ENCODE data around the gene TRIM38.
"Not testable (repeated sequence)": the region's sequence is repeated elsewhere in the genome, so short reads cannot be mapped to it uniquely, and the experiment has no call there.

Gene TRIM38

DNA sequence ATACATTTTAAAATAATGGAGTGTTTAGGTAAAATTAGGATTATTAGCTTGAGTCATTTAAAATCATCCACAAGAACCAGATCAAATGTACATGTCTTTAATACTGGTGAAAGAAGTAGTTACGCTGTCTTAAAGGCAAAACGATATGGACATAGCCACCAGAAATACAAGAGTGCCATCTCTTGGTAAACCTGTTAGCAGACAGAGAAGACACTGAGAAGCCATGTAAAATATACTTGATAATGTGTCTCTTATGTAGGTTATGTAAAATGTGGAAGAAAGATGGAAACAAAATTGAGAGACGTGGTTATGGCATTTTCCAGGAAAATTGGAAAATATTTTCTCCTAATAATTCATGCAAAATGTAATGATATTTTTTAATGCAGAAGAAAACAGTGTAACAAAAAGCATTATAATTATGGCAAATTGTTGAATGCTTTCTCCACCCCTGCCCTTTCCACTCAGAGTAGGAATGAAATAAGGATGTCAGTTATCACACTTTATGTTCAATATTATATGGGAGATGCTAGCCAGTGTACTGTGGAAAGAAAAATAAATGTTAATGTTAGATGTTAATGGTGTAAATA lies 19.9 kb upstream of the TRIM38 start:
- DNase-seq (ENCODE audit: low read depth, low spot score): no peak

DNA sequence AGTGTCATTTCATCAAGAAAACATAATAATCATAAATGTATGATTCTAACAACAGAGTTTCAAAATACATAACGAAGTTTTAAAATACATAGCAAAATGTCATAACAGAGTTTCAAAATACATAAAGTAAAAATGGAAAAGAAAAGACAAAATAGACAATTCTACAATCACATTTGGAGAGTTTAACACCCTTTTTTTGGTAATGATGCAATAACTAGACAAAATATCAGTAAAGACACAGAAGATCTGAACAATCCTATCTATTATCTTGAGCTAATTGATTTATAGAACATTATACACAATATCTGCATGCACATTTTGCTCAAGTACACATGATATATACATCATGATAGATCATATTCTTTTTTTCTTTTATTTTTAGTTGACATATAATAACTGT lies 18.7 kb upstream of the TRIM38 start:
- DNase-seq (ENCODE audit: low read depth, low spot score): no peak

DNA sequence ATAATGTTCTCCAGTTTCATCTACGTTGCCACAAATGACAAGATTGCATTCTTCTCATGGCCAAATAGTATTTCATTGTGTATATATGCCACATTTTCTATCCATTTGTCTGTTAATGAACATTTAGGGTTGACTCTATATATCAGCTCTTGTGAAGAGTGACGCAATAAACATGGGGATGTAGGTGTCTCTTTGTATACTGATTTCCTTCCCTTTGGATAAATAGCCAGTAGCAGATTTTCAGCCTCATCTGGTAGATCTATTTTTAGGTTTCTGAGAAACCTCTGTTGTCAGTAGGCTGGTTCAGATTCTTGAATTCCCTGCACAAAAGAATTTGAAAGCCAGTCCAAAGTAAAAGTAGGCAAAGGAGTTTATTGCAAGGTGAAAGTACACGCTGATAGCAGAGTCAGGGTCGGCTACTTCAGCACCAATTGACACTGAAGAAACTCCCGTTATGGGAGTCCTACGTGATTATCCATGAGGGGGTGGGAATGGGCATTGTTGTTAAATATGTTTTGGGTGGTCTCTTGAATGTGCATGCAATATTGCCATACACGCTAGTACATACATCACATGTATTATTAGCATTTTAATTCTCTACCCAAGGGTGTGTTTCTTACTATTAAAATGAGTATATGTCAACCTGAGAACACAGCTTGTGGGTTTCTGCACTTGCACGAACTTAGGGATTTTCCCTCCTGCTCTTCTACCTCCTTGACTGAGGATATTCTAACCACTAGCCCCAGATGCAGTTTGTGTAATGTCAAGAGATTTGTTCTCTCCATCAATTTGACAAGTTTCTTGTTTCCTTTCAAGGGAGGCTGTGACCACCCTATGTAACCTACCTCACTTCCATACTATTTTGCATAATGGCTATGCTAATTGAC lies 17.7 kb upstream of the TRIM38 start:
- DNase-seq (ENCODE audit: low read depth, low spot score): no peak

DNA sequence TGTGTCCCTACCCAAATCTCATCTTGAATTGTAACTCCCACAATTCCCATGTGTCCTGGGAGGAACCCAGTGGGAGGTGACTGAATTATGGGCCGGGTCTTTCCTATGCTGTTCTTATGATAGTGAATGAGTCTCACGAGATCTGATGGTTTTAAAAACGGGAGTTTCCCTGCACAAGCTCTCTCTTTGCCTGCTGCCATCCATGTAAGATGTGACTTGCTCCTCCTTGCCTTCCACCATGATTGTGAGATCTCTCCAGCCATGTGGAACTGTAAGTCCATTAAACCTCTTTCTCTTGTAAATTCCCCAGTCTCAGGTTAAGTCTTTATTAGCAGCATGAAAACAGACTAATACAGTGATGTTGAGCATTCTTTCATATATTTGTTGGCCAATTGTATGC lies 16.9 kb upstream of the TRIM38 start:
- DNase-seq (ENCODE audit: low read depth, low spot score): not testable (repeated sequence)

DNA sequence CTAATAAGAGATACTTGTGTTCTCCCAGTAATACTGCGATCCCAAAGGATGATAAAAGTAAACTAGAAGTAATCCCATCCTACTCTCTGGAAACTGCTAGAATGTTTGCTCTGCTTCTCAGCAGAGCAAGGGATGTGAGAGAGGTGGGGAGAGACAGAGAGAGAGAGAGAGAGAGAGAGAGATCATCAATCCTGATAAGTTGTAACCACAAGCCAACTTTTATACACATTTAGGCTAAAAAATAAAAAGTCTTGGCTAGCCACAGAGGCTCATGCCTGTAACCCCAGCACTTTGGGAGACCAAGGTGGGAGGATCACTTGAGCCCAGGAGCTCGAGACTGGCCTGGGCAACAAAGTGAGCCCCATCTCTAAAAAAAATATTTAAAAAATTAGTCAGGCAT lies 16.0 kb upstream of the TRIM38 start:
- no peak for DNase-seq (ENCODE audit: low read depth, low spot score)

DNA sequence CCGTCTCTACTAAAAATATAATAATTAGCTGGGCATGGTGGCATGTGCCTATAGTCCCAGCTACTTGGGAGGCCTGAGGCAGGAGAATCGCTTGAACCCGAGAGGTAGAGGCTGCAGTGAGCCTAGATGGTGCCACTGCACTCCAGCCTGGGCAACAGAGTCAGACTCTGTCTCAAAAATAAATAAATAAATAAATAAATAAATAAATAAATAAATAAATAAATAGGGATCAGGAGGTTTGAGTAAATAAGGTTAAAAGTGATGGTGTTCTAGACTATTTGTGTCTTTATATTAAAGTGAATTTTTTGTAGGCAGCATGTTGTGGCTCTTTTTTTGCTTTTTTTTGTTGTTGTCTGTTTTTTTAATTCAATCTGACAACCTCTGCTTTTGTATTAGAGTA lies 15.1 kb upstream of the TRIM38 start:
- not testable (repeated sequence) for DNase-seq (ENCODE audit: low read depth, low spot score)

DNA sequence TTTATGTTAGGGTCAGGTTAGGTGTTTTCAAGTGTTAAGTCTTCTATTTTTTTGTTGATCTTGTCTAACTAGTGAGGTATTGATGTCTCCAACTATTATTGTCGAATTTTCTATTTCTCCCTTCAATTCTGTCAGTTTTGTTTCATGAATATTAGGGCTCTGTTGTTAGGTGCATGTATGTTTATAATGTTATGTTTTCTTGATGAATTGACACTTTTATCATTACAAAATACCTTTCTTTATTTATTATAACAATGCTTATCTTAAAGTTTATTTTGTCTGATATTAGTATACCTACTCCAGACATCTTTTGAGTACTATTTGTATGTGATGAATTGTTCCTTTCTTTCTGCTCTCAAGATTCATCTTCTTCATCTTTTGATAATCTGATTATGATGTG lies 12.9 kb upstream of the TRIM38 start:
- DNase-seq (ENCODE audit: low read depth, low spot score): no peak

DNA sequence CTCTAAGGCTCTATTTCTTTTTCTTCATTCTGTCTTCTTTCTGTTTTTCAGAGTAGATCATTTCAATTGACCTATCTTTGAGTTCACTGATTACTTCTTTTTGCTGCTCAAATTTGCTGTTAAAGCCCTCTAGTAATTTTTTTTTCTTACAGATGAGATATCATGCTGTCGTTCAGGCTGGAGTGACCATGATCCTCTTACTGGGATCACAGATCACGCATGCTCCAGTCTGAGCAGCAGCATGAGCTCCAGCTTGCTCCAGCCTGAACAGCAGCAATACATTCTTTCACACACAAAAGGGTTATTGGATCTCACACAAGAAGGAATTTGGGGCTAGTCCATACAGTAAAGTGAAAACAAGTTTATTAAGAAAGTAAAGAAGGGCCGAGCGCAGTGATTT lies 12.3 kb upstream of the TRIM38 start:
- no peak for DNase-seq (ENCODE audit: low read depth, low spot score)

DNA sequence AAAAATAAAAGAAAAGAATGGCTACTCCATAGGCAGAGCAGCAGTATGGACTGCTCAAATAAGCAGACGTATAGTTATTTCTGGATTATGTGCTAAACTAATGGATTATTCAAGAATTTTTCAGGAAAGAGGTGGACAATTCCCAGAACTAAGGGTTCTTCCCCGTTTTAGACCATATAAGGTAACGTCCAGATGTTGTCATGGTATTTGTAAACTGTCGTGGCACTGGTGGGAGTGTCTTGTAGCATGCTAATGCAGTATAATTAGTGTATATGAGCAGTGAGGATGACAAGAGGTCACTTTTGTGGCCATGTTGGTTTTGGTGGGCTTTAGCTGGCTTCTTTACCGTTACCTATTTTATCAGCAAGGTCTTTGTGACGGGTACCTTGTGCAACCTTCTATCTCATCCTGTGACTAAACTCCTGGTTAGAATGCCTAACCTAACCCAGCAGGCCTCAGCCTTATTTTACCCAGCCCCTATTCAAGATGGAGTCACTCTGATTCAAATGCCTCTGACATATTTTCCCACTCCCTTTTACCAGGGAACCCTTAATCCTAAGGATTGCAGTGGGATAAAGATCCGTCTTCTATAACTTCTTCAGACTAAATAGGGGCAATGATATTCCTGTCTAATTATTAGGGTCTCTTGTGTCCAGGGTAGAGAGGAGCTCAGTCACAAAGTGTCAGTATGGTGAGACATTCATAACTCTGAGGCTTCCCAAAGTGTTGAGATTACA lies 11.1 kb upstream of the TRIM38 start:
- no peak for DNase-seq (ENCODE audit: low read depth, low spot score)

DNA sequence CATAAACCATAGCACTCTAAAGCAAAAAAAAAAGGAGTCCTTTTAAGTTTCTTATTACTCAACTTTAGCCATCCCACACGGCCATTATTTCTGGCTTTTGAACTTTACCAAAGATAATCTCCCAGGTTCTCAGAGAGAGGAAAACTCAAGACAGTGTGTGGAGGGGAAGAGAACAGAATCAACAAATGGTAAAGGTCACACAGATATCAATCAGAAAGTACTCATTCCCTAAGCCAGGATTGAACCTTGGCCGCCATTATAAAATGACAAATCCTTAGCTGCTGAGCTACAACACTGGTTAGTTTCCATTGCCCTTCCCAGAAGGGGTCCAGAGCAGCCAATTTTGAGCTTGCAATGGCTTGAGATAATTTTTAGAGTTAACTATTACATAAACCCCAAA lies 10.1 kb upstream of the TRIM38 start:
- no peak for DNase-seq (ENCODE audit: low read depth, low spot score)

DNA sequence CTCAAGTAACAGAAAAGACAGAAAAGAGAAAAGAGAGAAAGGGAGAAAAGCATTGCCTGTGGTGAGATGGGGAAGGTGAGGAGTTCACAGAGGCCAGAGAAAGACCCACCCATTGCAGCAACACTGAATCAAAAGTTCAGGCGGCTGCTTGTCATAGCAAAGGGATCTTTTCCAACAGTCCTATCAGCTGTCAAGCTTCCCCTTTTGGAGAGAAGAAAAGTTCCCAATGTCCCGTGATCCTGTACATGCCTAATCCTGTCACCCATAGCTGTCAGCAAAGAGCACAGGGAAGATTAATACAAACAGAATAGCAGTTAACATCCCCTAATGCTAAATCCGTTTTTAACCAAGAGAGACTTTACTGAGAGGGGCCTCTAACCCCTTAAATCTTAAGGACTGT lies 8.9 kb upstream of the TRIM38 start:
- no peak for DNase-seq (ENCODE audit: low read depth, low spot score)

DNA sequence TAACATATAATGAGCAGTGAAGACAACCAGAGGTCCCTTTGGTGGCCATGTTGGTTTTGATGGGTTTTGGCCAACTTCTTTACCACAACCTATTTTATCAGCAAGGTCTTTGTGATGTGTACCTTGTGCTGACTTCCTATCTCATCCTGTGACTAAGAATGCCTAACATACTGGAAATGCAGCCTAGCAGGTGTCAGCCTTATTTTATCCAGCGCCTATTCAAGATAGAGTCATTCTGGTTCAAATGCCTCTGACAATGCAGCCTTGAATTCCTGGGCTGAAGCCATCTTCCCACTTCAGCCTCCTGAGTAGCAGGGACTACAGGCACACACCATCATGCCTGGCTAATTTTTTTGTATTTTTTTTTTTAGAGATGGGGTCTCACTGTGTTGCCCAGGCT lies 7.8 kb upstream of the TRIM38 start:
- no peak for DNase-seq (ENCODE audit: low read depth, low spot score)

DNA sequence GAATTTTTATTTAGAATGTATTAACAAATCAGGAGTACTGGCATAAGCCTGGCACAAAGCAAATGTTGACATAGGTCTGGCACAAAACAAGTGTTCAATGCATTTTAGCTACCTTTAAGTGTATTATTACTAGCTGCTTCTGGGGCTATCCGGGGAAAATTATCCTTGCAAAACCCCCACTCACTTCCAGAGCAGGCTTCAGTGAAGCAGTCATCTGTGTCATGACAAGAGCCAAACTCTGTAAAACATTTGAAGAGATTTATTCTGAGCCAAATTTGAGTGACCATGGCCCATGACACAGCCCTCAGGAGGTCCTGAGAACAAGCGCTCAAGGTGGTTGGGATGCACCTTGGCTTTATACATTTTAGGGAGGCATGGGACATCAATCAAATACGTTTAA lies 6.4 kb upstream of the TRIM38 start:
- DNase-seq (ENCODE audit: low read depth, low spot score): no peak

DNA sequence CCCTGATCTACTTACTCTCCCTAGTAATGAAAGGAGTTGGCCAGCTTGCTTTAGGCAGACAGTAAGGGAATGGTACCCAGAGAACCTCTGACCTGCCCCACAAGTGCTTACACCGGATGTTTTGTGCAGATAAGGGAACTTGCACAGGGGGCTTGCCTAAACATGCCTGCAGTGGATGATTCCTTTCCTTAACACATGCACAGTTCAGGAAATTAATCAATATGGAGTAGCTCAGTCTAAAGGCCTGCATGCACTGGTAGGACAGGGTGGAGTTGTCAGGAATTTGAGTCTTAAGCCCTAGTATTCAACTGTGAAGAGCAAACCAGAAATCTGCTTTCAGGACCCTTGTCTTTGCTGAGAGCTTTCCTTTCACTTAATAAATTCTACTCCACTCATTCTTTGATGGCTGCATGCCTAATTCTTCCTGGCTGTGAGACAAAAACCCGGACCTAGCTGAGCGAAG lies 3.9 kb upstream of the TRIM38 start:
- no peak for DNase-seq (ENCODE audit: low read depth, low spot score)

DNA sequence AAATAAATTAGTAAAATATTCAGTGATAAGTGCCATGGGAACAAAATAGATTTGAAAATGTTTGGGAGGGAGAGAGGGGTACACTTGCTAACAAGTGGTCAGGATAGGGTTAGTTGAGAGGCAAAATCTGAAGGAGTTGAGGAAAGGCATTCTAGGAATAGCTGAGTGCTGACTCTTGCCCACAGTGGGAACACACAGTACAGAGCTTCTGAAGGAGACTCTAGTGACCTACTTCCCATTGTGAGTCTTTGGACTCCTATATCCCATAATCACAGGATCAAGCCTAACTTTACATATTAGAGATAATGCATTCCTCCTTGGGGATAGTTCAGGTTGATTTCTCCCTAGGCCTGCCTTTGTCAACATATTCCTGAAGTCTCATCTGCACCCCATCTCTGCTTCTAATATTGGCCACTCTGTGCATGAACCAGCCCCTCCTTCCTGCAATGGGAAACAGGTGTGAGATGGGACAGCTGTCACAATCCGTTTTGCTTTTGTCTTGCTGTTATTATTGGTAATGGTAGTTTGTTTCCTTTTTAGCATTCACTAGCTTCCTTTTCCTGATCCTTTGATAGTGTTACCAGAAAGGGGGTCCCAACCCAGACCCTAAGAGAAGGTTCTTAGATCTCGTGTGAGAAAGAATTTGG lies 2.6 kb upstream of the TRIM38 start:
- no peak for DNase-seq (ENCODE audit: low read depth, low spot score)

DNA sequence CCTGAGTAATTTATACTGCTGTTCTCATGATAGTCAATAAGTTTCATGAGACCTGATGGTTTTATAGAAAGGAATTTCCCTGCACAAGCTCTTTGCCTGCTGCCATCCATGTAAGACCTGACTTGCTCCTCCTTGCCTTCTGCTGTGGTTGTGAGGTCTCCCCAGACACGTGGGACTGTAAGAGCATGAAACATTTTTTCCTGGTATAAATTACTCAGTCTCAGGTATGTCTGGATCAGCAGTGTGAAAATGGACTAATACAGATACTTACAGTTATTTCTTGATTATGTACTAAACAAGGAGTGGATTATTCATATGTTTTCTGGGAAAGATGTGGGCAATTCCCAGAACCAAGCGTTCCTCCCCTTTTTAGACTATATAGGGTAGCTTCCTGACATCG lies 1.9 kb upstream of the TRIM38 start:
- no peak for DNase-seq (ENCODE audit: low read depth, low spot score)

DNA sequence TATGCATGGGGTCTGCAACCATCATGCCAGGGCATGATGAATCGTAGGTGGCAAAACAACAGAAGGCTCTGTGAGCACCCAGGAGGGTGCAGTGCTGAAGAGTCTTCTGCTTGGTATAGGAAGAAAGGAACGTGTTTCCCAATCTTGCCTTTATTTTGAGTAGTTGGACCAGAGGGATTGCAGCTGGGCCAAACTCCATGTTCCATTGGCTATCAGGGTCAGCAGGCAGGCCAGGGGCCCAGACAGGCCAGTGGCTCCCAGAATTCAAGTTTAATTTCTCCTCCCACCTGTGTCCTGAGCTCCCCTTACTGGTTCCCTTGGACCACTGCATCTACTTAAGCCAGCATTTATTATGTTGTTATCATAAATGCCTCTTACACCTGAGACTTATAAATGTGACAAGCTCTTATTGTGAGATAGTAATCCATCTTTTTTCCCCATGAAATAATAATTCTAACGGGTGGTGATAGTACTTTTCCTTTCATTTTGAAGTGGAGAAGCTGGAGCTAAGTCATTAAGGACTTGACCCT lies 918 bp upstream of the TRIM38 start:
- no peak for DNase-seq (ENCODE audit: low read depth, low spot score)

DNA sequence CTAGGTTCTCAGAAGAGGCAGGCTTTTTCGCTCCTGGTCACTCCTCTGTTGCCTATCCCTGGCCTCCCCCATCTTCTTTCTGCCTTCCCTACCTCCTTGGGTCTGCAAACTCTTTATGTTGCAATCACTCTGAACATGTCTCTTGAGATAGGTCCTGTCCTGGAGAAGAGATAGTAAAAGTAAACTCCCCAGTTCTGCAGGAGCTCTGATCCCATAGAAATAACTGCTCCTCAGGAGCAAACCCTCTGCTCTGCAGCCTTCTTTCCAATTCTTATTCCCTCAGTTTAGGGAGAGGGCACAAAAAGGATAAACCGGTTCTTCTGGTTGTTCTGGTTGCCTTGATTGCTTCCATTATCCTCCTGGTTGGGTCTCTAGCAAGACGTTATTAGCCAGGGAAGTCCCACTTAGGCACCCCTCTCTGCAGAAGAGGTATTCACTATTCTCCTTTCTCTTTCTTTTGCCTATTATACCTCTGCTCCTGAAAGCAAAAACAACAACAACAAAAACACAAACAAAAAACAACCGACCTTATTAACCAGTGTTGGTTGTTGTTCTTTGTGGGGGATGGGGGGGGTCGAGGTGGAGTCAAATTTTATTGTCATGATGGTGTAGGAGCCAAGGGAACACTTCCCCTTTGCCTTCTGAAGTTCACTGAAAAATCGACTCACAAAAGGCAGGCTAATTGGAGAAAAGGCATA lies 973 bp downstream of the TRIM38 start:
- DNase-seq (ENCODE audit: low read depth, low spot score): no peak

DNA sequence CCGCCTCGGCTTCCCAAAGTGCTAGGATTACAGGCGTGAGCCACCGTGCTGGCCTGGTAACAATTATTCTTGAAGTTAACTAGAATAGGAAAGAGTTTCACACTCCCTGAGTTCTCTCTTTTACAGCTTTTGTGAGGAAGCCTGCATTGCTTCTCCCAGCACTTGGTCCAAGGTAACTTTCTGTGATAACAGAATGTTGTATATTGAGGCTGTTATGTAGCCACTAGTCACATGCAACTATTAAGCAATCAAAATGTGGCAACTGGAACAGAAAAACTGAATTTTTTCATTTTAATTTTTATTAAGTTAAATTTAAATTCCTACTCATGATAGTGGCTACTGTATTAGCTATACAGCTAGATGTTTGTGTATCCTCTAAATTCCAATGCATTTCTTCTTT lies 2.5 kb downstream of the TRIM38 start:
- no peak for DNase-seq (ENCODE audit: low read depth, low spot score)

DNA sequence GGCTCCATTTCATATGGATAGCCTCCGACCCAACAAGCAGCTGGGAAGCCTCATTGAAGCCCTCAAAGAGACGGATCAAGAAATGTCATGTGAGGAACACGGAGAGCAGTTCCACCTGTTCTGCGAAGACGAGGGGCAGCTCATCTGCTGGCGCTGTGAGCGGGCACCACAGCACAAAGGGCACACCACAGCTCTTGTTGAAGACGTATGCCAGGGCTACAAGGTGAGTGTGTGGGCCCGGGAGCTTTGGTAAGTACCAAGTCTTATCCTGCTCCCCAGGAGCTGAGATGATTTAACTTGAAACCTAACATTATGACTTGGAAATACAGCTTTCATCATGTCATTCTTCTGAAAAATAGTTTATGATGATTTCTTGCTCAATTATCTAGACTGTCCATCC lies 4.1 kb downstream of the TRIM38 start:
- DNase-seq (ENCODE audit: low read depth, low spot score): no peak

DNA sequence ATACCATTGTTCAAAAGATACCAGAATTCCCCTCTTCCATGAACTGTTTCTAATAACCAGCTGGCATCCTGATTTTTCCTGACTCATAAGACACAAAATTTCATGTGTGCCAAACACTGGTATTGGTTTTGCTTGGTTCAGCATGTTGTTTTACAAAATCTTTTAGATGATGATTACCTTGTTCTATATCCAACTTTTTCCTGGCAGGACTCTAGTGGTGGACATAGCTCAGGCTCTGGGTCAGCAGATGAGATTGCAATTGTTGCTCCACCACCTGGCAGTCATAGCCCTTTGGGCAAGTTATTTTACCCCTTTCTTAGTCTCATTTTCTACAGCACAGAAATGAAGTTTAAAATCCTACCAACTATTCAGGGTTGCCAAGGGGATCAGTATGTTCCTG lies 6.2 kb downstream of the TRIM38 start:
- no peak for DNase-seq (ENCODE audit: low read depth, low spot score)

Measured in activated CD4-positive, CD25-positive, alpha-beta regulatory T cell treated with anti-CD3 and anti-CD28 coated beads, Interleukin-2, amount 50 U/mL, for 16 hours (primary cell).